T follicular helper cell (primary cell): ENCODE data around the gene RABEPK.

Experiments
- DNase-seq: peaks from one replicate; pipeline ENCODE4 v3.0.0-alpha.2; 2020; ENCODE audit warnings: low read depth

RABEPK gene

GRCh38 chr9:125246261-125246667 is 45.9 kb downstream of the RABEPK start:
- no peak for DNase-seq

GRCh38 chr9:125254231-125254630 is 53.9 kb downstream of the RABEPK start:
- no peak for DNase-seq

- no peak for DNase-seq
These were observed 55.5 kb downstream of the RABEPK start for GRCh38 chr9:125255781-125256391.

GRCh38 chr9:125258160-125258785 is 57.9 kb downstream of the RABEPK start:
- no peak for DNase-seq

- no peak for DNase-seq
These were observed 58.6 kb downstream of the RABEPK start for GRCh38 chr9:125258832-125259534.

- no peak for DNase-seq
These were observed 60.2 kb downstream of the RABEPK start for GRCh38 chr9:125260561-125260960.

GRCh38 chr9:125261501-125262293 is 61.4 kb downstream of the RABEPK start, which contains the start of gene GAPVD1:
Gene GAPVD1 (plus strand): TSS chr9:125261826. CDS start chr9:125298922, 37,096 bp downstream.
- DNase-seq = peak; percentile 80

- DNase-seq = no peak
These were observed 62.1 kb downstream of the RABEPK start for GRCh38 chr9:125262294-125262991.

GRCh38 chr9:125264068-125264467 is 63.7 kb downstream of the RABEPK start:
- peak; percentile 14 for DNase-seq

GRCh38 chr9:125268394-125269013 is 68.2 kb downstream of the RABEPK start:
- DNase-seq = no peak

- no peak for DNase-seq
These were observed 68.7 kb downstream of the RABEPK start for GRCh38 chr9:125269014-125269397.

GRCh38 chr9:125271081-125271480 is 70.7 kb downstream of the RABEPK start:
- no peak for DNase-seq

GRCh38 chr9:125272697-125273096 is 72.4 kb downstream of the RABEPK start:
- DNase-seq = no peak

GRCh38 chr9:125276771-125277170 is 76.4 kb downstream of the RABEPK start:
- no peak for DNase-seq

GRCh38 chr9:125277411-125277810 is 77.1 kb downstream of the RABEPK start:
- DNase-seq = no peak

- DNase-seq = no peak
These were observed 80.6 kb downstream of the RABEPK start for GRCh38 chr9:125280945-125281344.
